Measurements from ENCODE around the gene PRR3. TPM values are rescaled to one million over a fixed set of nuclear protein-coding genes. Genes with fewer than 3 reads are reported as not detected.

PRR3 gene
- polyA plus RNA-seq, 3 donors: 2.8 to 7.1 (median 3.6) TPM

GRCh38 chr6:30548375-30548774 lies 8.7 kb upstream of the PRR3 start:
- H3K9me3 Mint-ChIP-seq: peaks cover 0 to 1% (median 0%) of the 10 kb centered on the region in 7 donors
- H3K27ac Mint-ChIP-seq: peak overlapping the region in 3 of 7 donors; percentile 24 to 53 (median 37)
- 95% methylated on average over 2 of the region's 2 CpGs for WGBS (ENCODE audit: insufficient coverage)
- no peak overlapping the region for H3K9ac ChIP-seq (ENCODE audit: insufficient read depth, low read length, poor library complexity, severe bottlenecking)
- no peaks in the 10 kb centered on the region for H3K79me2 ChIP-seq (ENCODE audit: insufficient read depth, low read length)
- H3K4me1 Mint-ChIP-seq: peaks cover 16% of the 10 kb centered on the region
- intact Hi-C loops (cut with micrococcal nuclease): loop anchor here in 1 of 2 donors (10.0 kb wide), 1 partner anchor 46 kb away; no protein-coding TSS in a partner anchor
- no peaks in the 10 kb centered on the region for H3K27me3 ChIP-seq (ENCODE audit: control insufficient read depth in 2 of 2, insufficient read depth in 2 of 2, low read length in 2 of 2)
- H3K4me1 ChIP-seq (ENCODE audit: control insufficient read depth in 1 of 2, insufficient read depth in 2 of 2, low read length in 2 of 2): peaks cover 4 to 8% of the 10 kb centered on the region in 2 donors
- H3K4me3 ChIP-seq (replicated peaks in 1 of 3; ENCODE audit: low read depth in 2 of 3, low read length in 3 of 3): no peak overlapping the region
- H3K36me3 Mint-ChIP-seq: peaks cover 64 to 69% of the 10 kb centered on the region in 2 donors
- H2AFZ ChIP-seq (ENCODE audit: insufficient read depth, low read depth, low read length, poor library complexity, severe bottlenecking): no peak overlapping the region
- peaks cover 1 to 6% (median 6%) of the 10 kb centered on the region in 3 donors for H3K27me3 Mint-ChIP-seq (ENCODE audit: low read depth in 3 of 3)
- no peak for DNase-seq
- no peaks in the 10 kb centered on the region for H4K20me1 ChIP-seq (ENCODE audit: insufficient read depth, low read length)
- no peaks in the 10 kb centered on the region for H3K9me3 ChIP-seq (replicated peaks in 1 of 2; ENCODE audit: control insufficient read depth in 1 of 2, insufficient read depth in 1 of 2, low read length in 2 of 2)
- H3K27ac ChIP-seq (ENCODE audit: low read depth in 1 of 2, low read length in 2 of 2): no peak overlapping the region
- no peak overlapping the region for H3K4me3 Mint-ChIP-seq
- no peak overlapping the region for H3K4me2 ChIP-seq (replicated peaks; ENCODE audit: extremely low read depth, low read length, poor library complexity, severe bottlenecking)
- TF ChIP-seq CTCF (IDR thresholded peaks at IDR 0.05): no peak
- peaks cover 26 to 62% of the 10 kb centered on the region in 2 donors for H3K36me3 ChIP-seq (replicated peaks in 1 of 2; ENCODE audit: control insufficient read depth in 1 of 2, insufficient read depth in 2 of 2, low read length in 2 of 2)

- intact Hi-C loops (cut with micrococcal nuclease): no loop called here
- no peak for DNase-seq
- TF ChIP-seq CTCF (IDR thresholded peaks at IDR 0.05): no peak
- H3K9me3 Mint-ChIP-seq: peaks cover 0 to 1% (median 0%) of the 10 kb centered on the region in 7 donors
- H3K4me1 Mint-ChIP-seq: peaks cover 19% of the 10 kb centered on the region
- peaks cover 29% of the 10 kb centered on the region for H3K79me2 ChIP-seq (ENCODE audit: insufficient read depth, low read length)
- H4K20me1 ChIP-seq (ENCODE audit: insufficient read depth, low read length): peaks cover 4% of the 10 kb centered on the region
- no peak overlapping the region for H3K27ac ChIP-seq (ENCODE audit: low read depth in 1 of 2, low read length in 2 of 2)
- H3K4me1 ChIP-seq (ENCODE audit: control insufficient read depth in 1 of 2, insufficient read depth in 2 of 2, low read length in 2 of 2): peaks cover 20 to 28% of the 10 kb centered on the region in 2 donors
- no peaks in the 10 kb centered on the region for H3K9me3 ChIP-seq (replicated peaks in 1 of 2; ENCODE audit: control insufficient read depth in 1 of 2, insufficient read depth in 1 of 2, low read length in 2 of 2)
- peak overlapping the region in 1 of 7 donors; percentile 52 for H3K27ac Mint-ChIP-seq
- H3K4me2 ChIP-seq (replicated peaks; ENCODE audit: extremely low read depth, low read length, poor library complexity, severe bottlenecking): no peak overlapping the region
- H2AFZ ChIP-seq (ENCODE audit: insufficient read depth, low read depth, low read length, poor library complexity, severe bottlenecking): no peak overlapping the region
- peaks cover 52 to 55% of the 10 kb centered on the region in 2 donors for H3K36me3 Mint-ChIP-seq
- H3K36me3 ChIP-seq (replicated peaks in 1 of 2; ENCODE audit: control insufficient read depth in 1 of 2, insufficient read depth in 2 of 2, low read length in 2 of 2): peaks cover 29 to 48% of the 10 kb centered on the region in 2 donors
- H3K4me3 ChIP-seq (replicated peaks in 1 of 3; ENCODE audit: low read depth in 2 of 3, low read length in 3 of 3): no peak overlapping the region
- WGBS (ENCODE audit: insufficient coverage): 94% methylated on average over 3 of the region's 4 CpGs
- H3K27me3 Mint-ChIP-seq (ENCODE audit: low read depth in 3 of 3): peaks cover 0 to 6% (median 4%) of the 10 kb centered on the region in 3 donors
- H3K4me3 Mint-ChIP-seq: no peak overlapping the region
- no peak overlapping the region for H3K9ac ChIP-seq (ENCODE audit: insufficient read depth, low read length, poor library complexity, severe bottlenecking)
- no peaks in the 10 kb centered on the region for H3K27me3 ChIP-seq (ENCODE audit: control insufficient read depth in 2 of 2, insufficient read depth in 2 of 2, low read length in 2 of 2)
These were observed 2.7 kb upstream of the PRR3 start for GRCh38 chr6:30554404-30554803.

Data from CD14-positive monocyte (primary cell).